ENCODE data around the gene SEC24D. TPM values are rescaled to one million over a fixed set of nuclear protein-coding genes. Genes with fewer than 3 reads are reported as not detected.

Gene SEC24D
- total RNA-seq, 1 experiment from 2014 or later, result 61.5 TPM

DNA sequence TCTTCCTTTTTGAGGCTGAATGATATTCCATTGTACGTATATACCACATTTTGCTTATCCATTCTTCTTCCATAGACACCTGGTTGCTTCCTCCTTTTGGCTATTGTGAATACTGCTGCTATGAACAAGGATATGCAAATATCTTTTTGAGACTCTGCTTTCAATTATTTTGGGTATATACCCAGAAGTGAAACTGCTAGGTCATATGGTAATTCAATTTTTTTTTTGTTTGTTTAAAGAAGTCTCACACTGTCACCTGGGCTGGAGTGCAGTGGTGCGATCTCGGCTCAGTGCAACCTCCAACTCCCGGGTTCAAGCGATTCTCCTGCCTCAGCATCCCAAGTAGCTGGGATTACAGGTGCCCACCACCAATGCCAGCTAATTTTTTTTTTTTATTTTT, 75.4 kb downstream of the SEC24D start:
- Histone ChIP-seq H2BK20ac (ENCODE audit: low read depth, low read length, poor library complexity, severe bottlenecking) (no peak overlapping the region), H3K18ac (ENCODE audit: insufficient read length, low read depth, low read length) (no peak overlapping the region), H2BK15ac (ENCODE audit: low read depth, low read length) (no peak overlapping the region), H3T11ph (ENCODE audit: low read length) (no peak overlapping the region), H2AFZ (ENCODE audit: low read length) (no peak overlapping the region), H3K56ac (ENCODE audit: insufficient read length, low read depth, low read length) (no peak overlapping the region), H3K27ac (ENCODE audit: insufficient read length, low read depth, low read length) (no peak overlapping the region), H3K23me2 (ENCODE audit: insufficient read length, low read depth, low read length, poor library complexity, severe bottlenecking) (no peaks in the 10 kb centered on the region), H4K20me1 (ENCODE audit: control insufficient read depth, insufficient read depth, insufficient read length) (no peaks in the 10 kb centered on the region), H3K4me1 (ENCODE audit: insufficient read depth, low read length) (no peaks in the 10 kb centered on the region), H3K14ac (ENCODE audit: insufficient read depth, low read length) (no peak overlapping the region), H3K4me2 (ENCODE audit: insufficient read depth, insufficient read length, low read length) (no peak overlapping the region), H2AK5ac (ENCODE audit: insufficient read length, low read length) (no peak overlapping the region), H3K9ac (ENCODE audit: extremely low read depth, insufficient read length, low read length) (no peak overlapping the region), H4K91ac (ENCODE audit: insufficient read length, low read depth, low read length) (no peak overlapping the region), H4K8ac (replicated peaks; ENCODE audit: insufficient read length, low read depth, low read length) (no peak overlapping the region), H3K79me1 (ENCODE audit: insufficient read depth, low read depth, low read length, poor library complexity, severe bottlenecking) (no peaks in the 10 kb centered on the region), H3K4ac (ENCODE audit: low read depth, low read length) (no peak overlapping the region), H2BK120ac (ENCODE audit: low read depth, low read length, poor library complexity, severe bottlenecking) (no peak overlapping the region), H3K9me3 (ENCODE audit: control insufficient read depth, low read depth, low read length) (no peaks in the 10 kb centered on the region), H2BK12ac (ENCODE audit: insufficient read length, low read depth, low read length) (no peak overlapping the region), H4K5ac (ENCODE audit: insufficient read length, low read depth, low read length) (no peak overlapping the region), H3K27me3 (ENCODE audit: insufficient read depth, low read length) (no peaks in the 10 kb centered on the region), H2BK5ac (ENCODE audit: insufficient read length, low read length) (no peak overlapping the region), H3K79me2 (ENCODE audit: insufficient read depth, low read length) (no peaks in the 10 kb centered on the region), H3K23ac (ENCODE audit: insufficient read length, low read depth, low read length) (no peak overlapping the region)
- H3K27me3 Mint-ChIP-seq (ENCODE audit: low read depth), result no peaks in the 10 kb centered on the region
- peaks cover 8 to 9% of the 10 kb centered on the region in 2 experiments for H3K4me1 Mint-ChIP-seq
- H3K36me3 Mint-ChIP-seq (ENCODE audit: insufficient read depth in 1 of 3, low read depth in 3 of 3), result peaks cover 5 to 26% (median 8%) of the 10 kb centered on the region in 3 experiments; a peak in 6 of 7 replicates
- H3K4me3 Mint-ChIP-seq, result no peak overlapping the region
- H3K27ac Mint-ChIP-seq, result no peak overlapping the region
- H3K9me3 Mint-ChIP-seq, result no peaks in the 10 kb centered on the region
- TF ChIP-seq, protein P1, sequence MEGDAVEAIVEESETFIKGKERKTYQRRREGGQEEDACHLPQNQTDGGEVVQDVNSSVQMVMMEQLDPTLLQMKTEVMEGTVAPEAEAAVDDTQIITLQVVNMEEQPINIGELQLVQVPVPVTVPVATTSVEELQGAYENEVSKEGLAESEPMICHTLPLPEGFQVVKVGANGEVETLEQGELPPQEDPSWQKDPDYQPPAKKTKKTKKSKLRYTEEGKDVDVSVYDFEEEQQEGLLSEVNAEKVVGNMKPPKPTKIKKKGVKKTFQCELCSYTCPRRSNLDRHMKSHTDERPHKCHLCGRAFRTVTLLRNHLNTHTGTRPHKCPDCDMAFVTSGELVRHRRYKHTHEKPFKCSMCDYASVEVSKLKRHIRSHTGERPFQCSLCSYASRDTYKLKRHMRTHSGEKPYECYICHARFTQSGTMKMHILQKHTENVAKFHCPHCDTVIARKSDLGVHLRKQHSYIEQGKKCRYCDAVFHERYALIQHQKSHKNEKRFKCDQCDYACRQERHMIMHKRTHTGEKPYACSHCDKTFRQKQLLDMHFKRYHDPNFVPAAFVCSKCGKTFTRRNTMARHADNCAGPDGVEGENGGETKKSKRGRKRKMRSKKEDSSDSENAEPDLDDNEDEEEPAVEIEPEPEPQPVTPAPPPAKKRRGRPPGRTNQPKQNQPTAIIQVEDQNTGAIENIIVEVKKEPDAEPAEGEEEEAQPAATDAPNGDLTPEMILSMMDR (conservative IDR thresholded peaks at IDR 0.05), result no peak
- WGBS (ENCODE audit: extremely low coverage, insufficient read length, low lambda C conversion rate), result no CpG with 5 or more reads among the region's 5 CpGs
- DNase-seq, result no peak
